NCI-H187 (cell line): ENCODE results near the gene CYTH1.
A peak's percentile ranks its signal among the peaks of the same experiment; 100 is the strongest.
"Not testable (repeated sequence)": the region's sequence is repeated elsewhere in the genome, so short reads cannot be mapped to it uniquely, and the experiment has no call there.

Source experiments
- DNase-seq, 2 experiments: peaks; one replicate each; lab custom pipeline; 2025; lab: John Stamatoyannopoulos, UW

Gene CYTH1

DNA sequence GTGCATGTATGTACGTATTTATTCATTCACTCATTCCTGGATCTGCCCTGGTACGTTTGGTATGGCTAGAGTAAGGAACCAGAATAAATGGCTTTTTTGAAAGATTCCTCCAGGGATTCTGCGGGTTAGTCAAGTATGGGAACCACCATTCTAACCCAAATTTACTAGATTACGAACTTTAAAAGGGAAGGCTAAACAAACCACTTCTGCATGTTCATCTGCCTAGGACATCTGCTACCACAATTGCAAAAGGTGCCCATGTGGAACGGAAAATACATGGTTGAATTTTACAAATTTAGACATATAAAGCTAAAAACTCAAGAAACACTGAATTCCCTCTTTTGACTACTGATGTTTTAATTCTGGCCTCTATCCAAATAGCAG is 22.1 kb downstream of the CYTH1 start:
- DNase-seq, result no peak

DNA sequence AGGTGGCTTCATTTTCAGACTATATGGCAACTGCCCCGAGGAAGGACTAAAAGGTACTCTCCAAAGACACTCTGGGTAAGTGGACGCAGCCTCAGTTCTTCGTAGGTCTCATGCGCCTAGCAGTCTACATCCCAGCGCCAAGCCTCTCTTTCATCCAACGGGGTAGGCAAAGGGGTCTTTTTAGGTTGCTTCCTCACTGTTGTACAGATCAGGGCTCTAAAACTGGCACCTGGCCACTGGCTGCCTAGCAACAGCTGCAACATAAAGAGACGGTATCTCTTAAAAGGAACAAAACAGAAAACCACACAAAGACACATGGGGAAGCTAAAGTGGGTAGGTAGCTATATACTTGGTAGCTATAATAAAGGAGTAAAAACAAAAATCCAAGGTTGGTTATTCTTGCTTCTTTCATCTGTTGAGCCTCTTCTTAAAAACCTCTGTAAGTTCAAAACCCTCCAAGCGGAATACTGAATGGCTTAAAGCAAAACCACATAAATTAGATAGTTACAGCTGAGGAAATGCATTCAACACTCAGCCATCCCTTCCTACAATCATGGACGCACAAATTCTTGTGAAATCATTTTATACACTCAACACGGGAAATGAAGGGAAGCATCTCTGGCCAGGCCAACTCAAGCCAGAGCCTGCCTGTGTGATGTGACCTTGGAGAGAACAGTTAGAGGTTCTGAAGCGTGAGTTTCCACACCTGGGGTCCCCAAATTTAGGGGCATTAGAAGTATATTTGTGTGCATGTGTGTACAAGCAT is 22.7 kb downstream of the CYTH1 start:
- peak in 1 of 2 experiments; percentile 42 for DNase-seq

DNA sequence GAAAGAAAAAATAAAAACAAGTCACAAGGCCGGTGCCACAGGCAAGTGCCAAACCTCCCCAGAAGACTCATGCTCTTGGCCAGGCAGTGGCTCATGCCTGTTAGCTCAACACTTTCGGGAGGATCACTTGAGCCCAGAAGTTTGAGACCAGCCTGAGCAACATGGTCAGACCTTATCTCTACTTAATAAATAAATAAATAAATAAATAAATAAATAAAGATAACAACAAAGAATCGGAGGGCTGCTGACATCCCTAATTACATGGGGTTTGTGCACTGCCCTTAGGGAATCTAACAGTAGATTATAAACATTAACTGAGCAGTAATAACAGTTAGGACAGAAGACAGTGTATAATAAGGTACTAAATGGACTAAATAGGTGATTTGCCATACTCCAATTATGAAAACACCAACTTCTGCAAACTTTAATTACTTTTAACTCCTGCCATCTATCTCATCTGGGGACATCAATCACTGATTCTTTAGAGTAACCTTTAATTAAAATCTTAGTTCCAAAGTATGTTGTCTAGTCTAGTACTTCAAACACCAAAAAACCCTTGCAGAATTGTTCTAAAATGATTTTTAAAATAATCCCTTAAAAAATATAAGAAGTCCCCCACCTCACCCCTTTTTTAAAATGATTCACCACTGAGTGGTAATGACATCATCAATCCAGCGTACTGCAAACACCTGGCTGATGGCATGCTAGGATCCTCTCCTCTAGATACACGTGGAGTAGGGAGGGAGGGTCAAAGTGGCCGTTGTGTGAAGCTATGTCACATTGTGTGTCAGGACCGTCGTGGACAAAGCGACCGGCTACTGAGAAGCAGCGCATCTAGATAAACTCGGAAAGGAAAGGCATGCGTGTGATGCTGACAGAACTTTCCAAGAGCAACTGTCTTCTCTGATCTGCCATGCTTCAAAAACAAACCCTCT is 28.5 kb downstream of the CYTH1 start:
- no peak for DNase-seq

DNA sequence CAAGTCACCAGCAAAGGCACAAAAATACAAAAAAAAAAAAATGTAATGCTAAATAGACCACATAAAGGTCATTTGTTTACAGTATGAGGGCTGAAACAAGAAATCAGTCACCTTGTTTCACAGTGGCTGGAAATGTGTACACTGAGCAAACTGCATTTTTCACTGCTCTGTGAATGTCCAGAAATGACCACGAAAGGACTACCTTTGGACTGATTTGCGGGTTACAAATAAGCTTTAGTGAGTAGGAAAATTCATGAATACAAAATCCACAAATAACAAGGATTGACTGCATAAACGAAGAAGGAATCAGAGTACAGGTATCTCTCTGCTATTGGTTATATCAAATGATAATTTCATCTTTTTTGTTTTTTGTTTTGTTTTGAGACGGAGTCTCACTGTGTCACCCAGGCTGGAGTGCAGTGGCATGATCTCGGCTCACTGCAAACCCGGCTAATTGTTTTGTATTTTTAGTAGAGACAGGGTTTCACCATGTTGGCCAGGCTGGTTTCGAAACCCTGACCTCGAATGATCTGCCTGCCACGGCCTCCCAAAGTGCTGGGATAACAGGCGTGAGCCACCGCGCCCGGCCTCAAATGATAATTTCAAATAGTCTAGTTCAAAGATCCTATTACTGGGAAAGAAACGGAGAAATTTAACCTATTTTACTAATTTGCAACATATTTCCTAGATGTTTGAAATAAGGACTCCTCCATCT is 30.5 kb downstream of the CYTH1 start:
- no peak for DNase-seq

DNA sequence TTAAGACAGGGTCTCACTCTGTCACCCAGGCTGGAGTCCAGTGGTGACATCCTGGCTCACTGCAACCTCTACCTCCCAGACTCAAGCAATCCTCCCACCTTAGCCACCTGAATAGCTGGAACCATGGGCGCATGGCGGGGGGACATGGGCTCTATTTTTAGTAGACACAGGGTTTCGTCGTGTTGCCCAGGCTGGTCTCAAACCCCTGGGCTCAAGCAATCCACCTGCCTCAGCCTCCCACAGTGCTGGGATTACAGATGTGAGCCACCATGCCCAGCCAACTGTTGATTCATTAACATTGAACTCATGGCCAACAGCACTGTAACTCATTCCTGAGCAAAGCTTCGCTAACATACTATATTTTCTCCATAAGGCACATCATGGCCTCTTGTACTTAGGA is 31.1 kb downstream of the CYTH1 start:
- DNase-seq, result not testable (repeated sequence)

DNA sequence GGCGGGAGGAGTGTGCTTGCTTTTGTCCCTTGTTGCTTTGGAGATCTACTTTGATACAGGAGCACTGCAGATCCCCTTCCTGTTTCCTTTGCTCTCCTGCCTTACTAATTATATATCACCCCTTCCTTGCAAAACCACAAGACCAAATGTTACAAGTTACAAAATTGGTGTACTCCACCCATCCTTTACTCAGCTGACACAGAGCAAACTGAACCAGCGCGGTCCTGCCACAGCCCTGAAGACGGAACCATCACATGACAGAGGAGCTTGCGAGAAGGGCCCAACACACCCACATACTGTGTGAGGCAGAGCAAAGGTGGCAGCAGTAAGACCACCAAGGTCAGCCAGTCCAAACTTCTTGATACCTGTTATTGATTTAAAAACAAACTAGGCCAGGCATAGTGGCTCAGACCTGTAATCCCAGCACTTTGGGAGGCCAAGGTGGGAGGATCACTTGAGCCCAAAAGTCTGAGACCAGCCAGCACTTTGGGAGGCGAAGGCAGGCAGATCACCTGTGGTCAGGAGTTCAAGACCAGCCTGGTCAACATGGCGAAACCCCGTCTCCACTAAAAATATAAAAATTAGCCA is 33.2 kb downstream of the CYTH1 start:
- DNase-seq, result no peak

DNA sequence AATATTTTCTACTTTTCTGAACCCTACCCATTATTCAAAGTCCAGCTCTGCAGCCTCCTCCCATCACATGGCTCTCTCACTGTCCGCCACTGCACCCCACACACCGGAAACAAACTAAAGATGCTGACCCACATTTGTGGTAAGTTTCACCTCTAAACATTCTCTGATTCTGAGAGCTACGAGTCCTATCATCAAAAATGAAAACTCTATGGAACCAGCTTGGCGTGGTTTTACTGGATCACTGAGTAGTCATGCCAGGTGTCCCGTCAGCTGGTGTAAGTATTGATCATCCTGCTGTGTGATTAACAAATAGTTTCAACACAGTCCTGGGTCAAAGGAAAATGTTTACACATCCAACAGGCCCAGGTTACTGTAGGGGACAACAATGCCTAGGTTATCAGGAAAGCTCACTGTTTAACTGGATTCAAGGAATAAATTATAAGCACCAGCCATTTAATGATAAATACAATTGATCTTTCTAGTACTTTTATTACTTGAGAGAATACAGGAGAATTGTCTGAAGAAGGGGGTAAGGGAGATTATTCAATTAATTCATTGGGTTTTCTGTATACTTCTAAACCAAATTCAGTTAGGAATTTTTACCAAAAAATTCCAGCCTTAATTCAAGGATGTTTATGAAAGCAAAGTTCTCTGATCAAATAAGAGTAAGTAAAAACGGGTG is 33.9 kb downstream of the CYTH1 start:
- no peak for DNase-seq

DNA sequence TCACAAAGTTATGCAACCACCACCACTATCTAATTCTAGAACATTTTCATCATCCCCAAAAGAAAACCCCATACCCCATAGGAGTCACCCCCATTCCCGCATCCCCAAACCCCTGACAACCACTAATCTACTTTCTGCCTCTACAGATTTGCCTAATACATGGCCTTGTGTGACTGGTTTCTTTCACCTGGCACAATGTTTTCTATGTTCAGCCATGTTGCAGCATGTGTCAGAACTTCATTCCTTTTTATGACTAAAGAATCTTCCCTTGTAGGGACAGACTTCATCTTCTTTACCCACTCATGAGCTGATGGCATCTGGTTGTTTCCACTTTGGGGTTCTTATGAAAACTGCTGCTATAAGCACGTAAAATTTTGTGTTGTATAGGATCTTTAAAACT is 34.6 kb downstream of the CYTH1 start:
- no peak for DNase-seq

DNA sequence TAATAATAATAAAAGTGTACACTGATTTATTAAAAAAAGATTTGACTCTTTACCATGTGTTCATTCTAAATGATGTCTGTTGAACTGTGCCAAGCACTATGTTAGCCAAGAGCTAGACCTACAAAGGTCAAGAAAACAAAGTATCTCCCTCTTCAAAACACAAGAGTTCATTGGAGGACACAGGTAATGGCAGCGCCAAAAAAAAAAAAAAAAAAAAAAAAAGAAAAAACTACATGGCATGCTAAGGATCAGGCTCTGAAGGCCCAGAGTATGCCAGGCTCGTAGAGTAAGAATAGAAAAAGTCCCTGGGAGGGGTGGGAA is 35.2 kb downstream of the CYTH1 start:
- DNase-seq, result no peak

DNA sequence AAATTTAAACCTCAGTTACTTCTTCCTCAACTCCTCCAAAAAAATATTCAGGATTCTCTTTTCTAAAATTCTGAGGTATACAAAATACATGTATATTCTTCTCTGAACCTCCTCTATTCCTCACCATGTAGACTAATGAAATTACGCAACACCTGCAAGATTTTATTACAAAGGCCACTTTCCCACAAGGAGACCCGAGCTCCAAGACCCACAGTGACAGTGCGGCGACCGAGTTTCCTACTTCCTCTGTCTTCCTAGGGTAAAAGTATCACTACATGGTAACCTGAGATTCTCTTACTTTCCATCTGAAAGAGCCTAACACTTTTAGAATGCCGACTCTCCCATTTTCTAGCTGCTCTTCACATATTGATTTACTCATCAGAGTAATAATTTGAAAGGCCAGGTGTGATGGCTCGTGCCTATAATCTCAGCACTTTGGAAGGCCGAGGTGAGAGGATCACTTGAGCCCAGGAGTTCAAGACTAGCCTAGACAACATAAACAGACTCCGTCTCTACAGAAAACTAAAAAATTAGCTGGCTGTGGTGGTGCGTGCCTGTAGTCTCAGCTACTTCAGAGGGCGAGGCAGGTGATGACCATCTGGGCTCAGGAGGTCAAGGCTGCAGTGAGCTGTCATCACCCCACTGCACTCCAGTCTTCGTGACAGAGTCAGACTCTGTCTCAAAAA is 35.7 kb downstream of the CYTH1 start:
- no peak for DNase-seq

DNA sequence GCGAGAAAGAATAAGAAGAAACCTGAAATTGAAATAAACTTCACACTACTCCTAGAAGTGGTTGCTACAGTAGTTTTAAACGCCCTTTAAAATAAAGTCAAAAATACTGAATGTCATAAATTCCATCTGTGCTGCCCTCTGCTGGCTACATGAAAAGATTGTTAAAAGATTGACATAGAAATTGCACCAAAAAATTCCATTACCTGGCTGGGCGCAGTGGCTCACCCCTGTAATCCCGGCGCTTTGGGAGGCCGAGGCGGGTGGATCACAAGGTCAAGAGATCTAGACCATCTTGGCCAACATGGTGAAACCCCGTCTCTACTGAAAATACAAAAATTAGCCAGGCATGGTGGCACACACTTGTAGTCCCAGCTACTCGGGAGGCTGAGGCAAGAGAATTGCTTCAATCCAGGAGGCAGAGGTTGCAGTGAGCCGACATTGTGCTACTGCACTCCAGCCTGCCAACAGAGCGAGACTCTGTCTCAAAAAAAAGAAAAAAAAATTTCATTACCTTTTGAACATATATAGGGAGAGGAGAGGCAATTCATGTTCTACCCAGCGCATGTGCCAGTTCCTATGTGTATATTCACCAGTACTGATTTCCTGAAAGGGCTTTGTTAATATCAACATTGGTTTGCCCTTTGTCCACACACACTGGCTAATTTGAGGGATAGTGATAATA is 36.5 kb downstream of the CYTH1 start:
- DNase-seq, result no peak

DNA sequence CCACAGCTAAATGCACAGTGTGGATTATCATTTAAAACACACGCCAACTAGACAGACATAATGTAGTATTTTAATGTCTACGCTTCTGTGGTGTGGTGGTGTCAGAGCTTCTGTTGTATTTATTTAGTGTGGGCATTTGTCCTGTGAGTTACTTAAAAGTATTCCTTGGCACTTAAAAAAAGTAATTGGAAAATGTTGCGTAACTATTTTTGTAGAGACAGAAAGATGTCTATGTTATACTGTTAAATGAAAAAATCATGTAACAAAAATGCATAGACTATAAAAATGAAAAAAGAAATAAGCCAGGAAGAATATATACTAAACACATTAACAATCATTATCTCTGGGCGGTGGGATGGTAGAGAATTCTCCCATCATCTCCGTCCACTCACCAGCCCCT is 39.2 kb downstream of the CYTH1 start:
- no peak for DNase-seq

DNA sequence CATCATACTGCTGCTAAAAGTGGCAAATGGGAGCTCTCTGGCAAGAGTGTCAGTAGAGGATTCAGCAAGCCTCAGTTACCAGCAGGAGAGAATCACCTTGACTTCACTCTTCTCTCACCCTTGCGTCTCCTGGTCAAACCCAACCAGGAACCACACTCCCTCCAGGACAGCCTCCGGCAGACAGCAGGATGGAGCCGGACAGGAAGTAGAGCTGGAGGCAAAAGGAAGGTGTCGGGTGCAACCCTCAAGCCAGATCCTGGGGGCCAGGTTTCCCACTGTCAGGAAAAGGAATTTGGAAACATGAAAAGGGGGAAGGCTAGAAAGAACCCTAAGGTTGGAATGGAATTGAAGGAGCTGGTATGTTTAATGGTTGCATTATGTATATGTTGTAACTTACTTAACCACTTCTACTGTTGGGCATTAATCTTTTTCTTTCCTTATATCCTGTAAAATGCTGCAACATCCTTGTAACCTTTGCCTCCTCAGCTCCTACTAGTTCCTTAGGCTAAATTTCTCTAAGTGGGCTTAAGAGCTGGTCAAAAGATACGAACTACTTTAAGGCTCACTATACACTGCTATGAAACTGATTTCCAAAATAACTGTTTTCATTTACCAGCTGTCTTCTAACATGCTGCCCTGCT is 40.3 kb downstream of the CYTH1 start:
- DNase-seq, result no peak

DNA sequence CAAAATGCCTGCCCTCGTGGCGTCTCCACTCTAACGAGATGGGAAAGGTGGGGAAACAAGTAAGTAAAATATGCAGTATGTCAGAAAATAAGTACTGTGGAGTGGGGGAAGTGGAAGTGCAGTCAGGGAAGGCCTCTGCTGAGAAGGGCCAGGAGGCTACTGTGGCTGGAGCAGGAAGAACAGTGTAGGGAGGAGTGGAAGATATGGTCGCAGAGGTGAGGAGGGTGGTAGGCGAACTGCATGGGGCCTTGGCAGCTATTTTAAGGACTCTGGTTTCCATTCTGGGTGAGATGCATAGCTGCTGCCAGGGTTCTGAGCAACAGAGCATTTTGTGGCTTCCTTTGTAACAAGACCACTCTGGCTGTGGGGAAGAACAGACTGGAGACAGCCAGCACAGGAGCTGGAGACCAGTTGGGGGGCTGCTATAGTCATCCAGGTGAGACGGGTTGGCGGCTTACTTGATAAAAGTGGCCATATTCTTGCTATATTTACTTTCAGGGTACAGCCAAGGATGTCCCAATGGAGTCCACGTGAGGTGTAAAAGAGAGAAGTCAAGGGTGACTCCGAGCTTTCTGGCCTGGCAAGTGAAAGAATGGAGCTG is 42.6 kb downstream of the CYTH1 start:
- no peak for DNase-seq

DNA sequence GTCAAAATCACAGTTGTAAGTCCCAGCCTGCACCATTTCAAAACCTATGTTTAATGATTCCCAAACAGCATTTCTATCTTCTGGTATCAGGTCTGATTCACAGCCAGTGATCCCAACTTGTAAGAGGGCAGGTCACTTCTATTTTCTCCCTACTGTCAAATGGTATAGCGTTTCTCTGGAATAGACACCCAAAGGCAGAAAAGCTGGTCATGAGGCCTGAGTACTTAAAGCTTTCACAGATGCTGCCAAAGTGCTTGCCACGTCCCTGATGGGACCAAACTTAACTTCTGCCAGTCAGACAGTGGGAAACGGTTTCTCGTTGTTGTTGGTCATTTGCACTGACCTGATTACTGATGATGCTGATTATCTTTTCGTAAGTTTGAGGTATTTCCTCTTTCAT is 43.4 kb downstream of the CYTH1 start:
- no peak for DNase-seq

DNA sequence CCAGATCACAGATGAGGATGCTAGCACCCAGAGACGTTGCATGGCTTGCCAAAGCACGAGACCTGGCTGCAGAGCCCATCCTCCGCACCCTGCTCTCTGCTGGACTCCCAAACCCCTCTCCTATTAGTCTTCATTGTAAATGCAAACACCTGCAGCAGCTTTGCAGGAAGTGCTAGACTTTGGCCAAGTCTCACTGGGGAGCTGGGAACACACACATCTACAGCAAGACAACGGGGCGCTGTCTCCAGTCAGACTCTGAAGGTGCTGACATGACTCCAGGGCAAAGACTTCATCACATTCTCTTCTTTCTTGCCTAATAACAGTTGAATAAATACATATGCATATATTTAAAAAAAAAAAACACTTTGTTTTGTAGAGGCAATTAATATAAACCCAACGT is 43.8 kb downstream of the CYTH1 start:
- no peak for DNase-seq

DNA sequence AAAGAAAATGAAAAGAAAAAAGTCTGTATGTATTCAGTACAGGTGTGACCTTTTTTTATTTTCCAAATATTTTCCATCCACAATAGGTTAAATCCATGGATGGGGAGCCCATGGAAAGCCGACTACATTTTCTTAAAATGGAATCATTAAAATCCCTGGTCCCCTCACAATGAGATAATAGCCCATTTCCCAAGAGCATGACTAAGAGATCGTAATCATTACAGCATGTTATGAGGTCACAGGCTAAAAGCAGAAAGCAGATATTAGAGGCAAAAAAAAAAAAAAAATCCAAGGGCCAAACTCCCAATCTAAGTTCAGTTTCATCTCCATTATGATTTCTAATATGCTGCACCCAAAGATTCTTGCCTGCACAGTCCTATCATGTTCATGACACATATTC is 44.7 kb downstream of the CYTH1 start:
- no peak for DNase-seq

DNA sequence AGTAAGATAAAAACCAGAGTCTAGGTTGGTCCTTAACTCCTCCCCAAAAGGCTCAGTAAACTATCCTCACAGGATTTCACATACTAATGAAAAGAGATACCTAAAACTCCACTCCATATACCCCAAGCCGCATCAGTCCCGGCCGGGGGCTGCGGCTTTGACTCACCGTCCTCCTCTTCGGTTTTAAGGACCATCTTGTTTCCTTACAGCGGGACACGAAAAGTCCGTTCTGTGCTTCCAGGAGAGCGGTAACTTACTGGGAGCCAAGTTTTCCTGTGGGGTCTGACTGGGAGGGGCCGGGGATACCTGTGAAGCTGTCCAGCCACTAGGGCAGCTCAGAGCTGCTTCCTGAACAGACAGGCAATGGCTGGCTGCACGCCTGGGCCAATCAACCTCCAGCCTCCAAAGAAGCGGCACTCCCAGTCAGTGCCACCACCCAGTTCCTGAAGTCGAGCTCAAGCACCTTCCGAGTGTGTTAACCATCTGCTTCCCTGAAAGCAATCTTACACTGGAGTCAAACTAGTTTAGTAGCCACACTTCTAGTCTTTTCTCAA is 45.5 kb downstream of the CYTH1 start:
- peak; percentile 25 to 73 for DNase-seq

DNA sequence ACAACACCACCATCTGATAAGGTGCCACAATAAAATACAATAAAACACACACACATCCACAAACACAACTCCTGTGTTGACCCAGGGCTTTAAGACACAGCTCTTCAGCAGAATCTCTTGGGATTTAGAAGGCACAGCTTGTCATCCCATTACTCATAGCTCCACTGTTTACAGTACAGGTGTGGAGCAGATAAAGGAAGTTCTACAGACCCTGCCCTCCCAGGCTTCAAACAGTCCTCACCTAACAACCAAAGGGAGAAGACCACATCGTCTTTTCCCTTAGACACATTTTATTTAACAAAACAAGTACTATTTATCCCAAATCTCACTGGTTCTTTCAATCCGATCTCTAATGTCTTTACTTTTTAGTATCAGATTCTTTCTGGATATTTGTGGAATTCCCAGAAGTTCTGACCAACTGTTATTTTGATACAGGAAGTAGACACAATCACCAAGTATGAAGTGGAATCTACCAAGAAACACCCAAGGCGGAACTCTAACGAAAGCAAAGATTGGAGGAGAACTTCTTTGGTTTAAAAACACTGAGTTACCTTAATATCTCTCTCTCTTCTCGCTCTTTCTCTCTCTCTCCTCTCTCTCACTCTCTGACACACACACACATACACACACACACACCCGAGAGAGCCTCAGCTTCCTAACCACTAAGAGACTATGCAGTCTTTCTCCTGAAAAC is 46.1 kb downstream of the CYTH1 start:
- no peak for DNase-seq
